Activated T-cell treated with anti-CD3 and anti-CD28 coated beads, Interleukin-2, amount 50 U/mL, for 1 hour (primary cell): ENCODE measurements around the gene CLPTM1L.
A peak's percentile ranks its signal among the peaks of the same experiment; 100 is the strongest.
"Not testable (repeated sequence)": the region's sequence is repeated elsewhere in the genome, so short reads cannot be mapped to it uniquely, and the experiment has no call there.

Experiments
- DNase-seq: peaks from one replicate; pipeline ENCODE4 v3.0.0-alpha.2; 2020

Gene CLPTM1L

GRCh38 chr5:1380011-1380817 lies 35.3 kb upstream of the CLPTM1L start:
- peak; percentile 75 for DNase-seq

DNA sequence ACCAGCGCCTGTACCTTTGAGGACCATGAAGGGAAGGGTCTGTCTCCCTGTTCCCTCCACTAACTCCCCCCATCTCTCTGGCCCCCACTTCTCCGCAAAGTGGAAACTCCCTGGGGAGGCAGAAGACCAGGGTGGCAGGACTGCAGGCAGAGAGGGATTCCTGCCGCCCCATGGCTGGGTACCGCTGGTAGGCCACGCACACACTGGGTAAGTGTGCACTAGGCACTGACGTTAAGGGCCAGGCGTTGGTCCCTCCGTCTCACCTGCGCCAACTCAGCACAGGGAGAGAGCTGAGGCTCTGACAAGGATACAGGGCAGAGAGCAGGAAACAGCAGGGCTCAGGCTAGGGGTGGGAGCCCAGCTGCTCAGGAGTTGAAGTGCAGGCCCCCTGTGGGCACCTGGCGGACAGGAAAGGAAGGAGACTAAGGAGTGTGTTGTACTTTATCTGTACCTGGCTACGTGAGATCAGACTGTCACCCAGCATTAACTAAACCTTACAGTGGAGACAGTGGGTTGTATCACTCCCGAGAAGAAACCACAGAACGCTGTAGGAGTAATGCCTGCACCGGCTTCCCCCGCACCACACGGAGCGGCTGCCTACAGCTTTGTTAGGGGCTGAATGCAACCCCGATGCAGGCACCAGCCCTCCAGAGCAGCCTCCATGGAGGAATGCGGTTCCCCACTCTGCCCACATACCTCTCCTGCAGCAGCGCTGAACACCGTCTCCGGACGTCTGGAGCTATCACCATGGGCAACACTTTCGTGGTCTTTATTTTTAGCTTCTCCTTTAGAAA lies 34.2 kb upstream of the CLPTM1L start:
- DNase-seq, result no peak

- DNase-seq, result no peak
These were observed 33.2 kb upstream of the CLPTM1L start for GRCh38 chr5:1378096-1378495.

- no peak for DNase-seq
These were observed 32.1 kb upstream of the CLPTM1L start for GRCh38 chr5:1376981-1377380.

- DNase-seq, result no peak
These were observed 31.2 kb upstream of the CLPTM1L start for GRCh38 chr5:1375871-1376810.

DNA sequence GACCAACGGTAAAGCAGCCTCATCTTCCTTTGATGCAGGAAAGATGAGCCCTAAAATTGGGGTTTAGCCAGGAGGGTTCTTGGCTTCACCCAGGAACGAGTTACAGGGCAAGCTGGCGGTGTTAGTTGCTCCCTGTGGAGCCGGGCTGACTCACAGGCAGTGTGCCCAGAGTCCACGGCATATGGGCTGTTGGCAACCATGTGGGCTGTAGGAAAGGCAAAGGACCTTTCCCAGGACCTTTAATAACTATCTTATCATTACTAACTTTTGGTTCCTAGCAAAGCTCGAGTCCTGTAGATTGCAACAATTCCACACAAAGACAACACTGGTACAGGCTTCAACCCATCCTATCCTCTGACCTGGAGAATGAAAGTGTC lies 29.8 kb upstream of the CLPTM1L start:
- no peak for DNase-seq

- no peak for DNase-seq
These were observed 29.3 kb upstream of the CLPTM1L start for GRCh38 chr5:1374030-1374678.

DNA sequence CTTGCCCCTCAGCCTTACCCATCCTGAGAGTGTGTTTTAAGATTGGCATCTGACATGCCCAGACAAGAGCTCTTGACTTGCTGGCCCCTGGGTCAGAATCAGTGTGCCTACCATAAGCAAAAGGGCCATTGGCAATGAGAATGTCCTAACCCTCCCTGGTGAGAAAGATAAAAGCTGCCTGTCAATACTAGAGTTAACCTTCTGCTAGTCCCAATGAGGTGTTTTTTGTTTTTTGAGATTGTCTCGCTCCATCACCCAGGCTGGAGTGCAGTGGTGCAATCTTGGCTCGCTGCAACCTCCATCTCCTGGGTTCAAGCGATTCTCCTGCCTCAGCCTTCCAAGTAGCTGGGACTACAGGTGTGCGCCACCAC lies 27.1 kb upstream of the CLPTM1L start:
- DNase-seq, result not testable (repeated sequence)

DNA sequence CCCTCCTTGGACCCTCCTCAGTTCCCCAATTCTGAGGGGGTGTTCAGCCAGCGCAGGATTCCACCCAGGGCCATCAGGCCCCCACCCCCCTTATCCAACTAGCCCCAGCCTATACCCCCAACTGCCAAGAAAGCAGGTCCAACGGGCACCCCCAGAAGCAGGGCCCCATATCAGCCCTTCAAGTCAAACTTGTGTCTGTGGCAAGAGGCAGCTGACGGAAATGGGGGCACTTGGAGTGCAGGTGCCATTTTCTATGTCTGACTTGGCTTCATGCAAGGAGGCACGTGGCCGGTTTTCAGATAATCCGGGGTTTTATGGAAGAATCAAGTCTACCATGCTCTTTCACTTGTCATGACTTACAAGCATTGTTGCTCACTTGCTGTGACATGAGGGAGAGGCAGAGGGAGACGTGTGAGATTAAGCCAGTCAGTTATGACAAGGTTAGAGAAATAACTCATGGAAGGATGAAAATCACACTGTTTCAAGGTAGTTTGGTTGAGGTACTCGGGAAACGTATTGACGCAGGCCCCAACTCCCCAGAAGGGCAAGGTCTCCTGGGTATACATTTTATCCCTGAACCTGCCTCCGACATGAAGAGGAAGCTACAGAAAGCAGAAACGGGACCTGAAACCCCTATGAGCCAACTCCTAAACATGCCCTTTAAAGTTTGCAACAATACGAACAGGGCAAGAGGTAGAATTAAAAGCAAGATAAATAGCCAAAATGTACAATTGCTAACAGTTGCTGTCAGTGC lies 26.5 kb upstream of the CLPTM1L start:
- no peak for DNase-seq

- DNase-seq, result no peak
These were observed 25.1 kb upstream of the CLPTM1L start for GRCh38 chr5:1370006-1370405.

DNA sequence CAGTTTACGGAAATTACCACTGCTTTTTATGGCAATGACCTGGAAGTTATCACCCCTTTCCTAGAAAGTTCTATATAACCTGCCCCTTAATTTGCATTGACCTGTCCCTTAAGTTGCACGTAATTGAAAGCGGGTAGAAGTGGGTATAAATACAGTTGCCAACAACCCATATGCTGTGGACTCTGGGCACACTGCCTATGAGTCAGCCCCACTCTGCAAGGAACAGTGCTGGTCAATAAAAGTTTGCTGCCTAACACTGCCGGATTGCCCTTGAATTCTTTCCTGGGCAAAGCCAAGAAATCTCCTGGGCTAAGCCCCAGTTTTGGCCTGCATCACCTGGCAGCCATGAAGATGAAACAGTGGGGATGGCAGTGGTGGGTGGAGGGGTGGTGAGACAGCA lies 23.9 kb upstream of the CLPTM1L start:
- no peak for DNase-seq

DNA sequence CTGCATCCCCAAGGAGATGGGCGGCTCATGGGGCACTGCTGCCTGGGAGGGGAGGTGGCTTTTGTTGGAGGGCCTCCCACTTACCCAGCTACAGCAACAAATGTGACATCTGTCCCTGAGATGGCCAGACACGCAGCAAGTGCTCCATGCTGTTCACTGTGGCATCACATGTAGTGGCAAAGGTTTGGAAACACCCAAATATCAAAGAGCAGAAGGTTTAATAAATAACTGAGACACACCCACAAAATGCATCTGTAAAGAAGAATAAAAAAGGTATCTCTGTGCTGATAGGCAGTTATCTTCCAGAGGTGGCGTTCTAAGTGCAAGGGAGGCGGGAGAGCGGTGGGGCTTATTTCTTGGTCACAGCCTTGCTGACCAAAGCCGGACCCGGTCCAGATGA lies 23.3 kb upstream of the CLPTM1L start:
- DNase-seq, result no peak

GRCh38 chr5:1367149-1367548 lies 22.2 kb upstream of the CLPTM1L start:
- DNase-seq, result no peak

DNA sequence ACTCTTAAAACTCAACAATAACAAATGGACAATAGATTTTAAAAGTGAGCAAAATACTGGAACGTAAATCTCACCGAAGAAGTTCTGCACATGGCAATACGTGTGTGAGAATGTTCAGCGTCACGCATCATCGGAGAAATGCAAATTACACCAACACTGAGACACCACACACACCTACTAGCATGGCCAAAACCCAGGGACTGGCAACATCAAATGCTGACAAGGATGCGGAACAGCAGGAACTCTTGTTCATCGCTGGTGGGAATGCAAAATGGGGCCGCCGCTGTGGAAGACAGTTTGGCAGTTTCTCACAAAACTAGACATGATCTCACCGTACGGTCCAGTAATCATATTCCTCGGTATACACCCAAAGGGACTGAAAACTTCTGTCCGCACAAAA lies 21.6 kb upstream of the CLPTM1L start:
- DNase-seq, result no peak

DNA sequence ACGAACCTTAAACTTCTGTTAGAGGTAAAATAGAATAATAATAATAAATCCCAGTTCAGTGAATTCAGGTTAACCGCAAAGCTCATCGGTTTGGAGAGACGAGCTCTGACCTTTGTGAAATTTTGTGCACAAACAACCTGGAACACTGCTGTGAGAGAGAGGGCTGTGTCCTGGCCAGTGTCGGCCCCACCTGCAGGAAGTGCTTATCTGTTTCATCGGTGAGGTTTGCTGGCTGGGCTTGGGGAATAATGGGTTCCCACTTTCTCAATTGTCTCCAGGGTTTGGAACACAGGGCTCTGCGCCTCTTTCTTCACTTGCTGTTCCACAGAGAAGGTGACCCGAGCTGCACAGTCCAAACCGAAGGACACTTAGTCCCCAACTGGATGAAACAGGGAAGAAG lies 19.3 kb upstream of the CLPTM1L start:
- DNase-seq, result no peak

- DNase-seq, result no peak
These were observed 18.7 kb upstream of the CLPTM1L start for GRCh38 chr5:1363581-1363980.

DNA sequence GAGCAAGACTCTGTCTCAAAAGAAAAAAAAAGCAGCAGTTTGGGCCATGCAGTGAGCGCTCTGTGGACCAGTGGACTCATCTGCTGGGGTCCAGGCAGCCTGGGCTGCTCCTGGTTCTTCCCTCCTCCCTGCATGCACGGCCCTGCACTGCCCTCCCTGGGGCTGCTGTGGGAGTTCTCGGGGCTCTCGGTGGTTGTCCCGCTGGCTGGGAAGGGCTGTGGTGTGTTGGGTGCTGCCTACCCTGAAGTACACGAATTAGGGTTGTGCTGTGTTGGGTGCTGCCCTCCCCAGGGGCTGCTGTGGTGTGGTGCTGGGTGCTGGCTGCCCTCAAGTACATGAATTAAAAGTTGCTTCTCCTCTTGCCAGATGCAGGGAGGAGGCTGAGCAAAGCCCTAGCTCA lies 18.3 kb upstream of the CLPTM1L start:
- no peak for DNase-seq

DNA sequence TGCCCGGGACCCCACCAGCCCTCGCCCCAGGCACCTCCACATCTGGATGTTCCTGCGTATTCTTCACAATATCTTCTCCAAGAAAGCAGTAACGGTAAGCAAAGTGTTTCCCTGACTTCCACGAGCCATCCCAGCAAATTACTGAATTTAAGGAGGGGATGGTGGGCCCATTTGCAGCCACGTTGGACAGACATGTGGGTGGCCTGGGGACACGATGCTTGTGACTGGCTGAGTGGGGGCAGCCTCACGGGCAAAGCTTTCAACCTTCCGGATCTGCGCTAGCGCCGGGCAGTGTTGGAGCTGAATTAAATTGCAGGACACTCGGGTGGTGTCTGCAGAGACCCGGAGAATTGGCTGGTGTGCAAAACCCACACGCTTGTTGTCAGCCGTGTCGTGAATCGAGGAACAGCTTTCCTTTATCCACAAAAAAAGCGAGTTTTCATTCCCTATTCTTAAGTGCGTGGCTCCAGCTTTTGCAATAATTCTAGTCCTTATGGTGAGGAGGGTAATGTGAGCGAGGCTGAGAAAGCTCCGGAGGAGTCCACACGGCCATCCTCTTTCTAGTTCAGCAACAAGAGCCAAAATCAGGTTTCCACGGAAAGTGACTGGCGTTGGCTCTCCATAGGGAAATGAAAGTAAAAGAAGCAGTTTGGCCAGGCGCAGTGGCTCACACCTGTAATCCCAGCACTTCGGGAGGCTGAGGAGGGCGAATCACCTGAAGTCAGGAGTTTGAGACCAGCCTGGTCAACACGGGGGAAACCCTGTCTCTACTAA lies 17.5 kb upstream of the CLPTM1L start:
- DNase-seq, result no peak

DNA sequence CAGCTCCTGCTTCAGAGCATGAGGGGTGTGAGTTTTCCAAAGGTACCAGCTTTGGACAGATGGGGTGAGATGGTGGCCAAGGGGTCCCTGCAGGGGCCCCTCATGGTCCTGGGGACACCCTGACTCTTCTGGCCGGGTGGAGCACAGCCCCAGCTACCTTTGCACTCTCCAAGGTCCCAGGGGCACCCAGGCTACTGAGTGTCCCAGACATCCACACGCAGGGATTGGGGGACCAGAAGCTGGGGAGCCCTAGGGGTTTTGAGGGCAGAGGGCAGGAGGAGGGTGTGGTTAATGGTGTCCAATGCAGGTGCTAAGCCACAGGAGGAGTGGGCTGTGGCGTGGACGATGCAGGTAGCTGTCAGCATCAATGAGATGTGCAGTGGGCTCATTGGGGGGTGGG lies 16.0 kb upstream of the CLPTM1L start:
- DNase-seq, result no peak

- not testable (repeated sequence) for DNase-seq
These were observed 15.5 kb upstream of the CLPTM1L start for GRCh38 chr5:1360367-1360766.

DNA sequence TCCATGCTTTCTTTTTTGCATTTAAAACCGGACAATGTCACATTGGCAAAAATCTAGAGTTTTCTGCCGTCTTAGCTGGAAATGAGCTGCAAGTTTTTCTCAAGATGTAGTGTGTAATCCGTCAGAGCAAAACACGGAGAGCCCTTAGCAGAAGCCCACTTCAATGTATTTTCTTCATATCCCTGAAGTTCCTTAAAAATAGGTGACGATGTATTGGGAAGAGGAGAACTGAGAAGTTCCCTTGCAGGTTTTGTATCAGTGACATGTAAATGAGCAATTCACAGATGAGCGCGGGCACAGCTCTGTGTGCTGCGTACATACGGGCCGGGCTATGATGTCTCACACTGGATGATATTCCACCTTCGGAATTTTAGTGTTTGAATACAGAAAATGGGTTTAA lies 14.8 kb upstream of the CLPTM1L start:
- DNase-seq, result no peak
